IMR-90 (cell line): ENCODE data around the gene GPR35.

Experiments
- BHLHE40 ChIP-seq: fragments of 150-350 bp; IDR thresholded peaks from 2 replicates; pipeline ENCODE4 v1.6.1; 2016; ENCODE audit warnings: mild to moderate bottlenecking, low read depth, low read length
- CEBPB ChIP-seq: IDR thresholded peaks from 2 replicates; pipeline ENCODE4 v1.6.1; 2012; ENCODE audit warnings: low read depth, low read length, improper control_type of control experiment
- MAFK ChIP-seq: IDR thresholded peaks from 2 replicates; pipeline ENCODE4 v1.6.1; 2012; ENCODE audit warnings: low read depth, low read length, improper control_type of control experiment
- MAZ ChIP-seq: IDR thresholded peaks from 2 replicates; pipeline ENCODE4 v1.6.1; 2012; ENCODE audit warnings: low read depth, mild to moderate bottlenecking, low read length, improper control_type of control experiment, moderate library complexity, borderline replicate concordance
- NFE2L2 ChIP-seq: fragments of 150-350 bp; IDR thresholded peaks from 2 replicates; pipeline ENCODE4 v1.6.1; 2016; ENCODE audit warnings: low read depth, mild to moderate bottlenecking, low read length
- POLR2A ChIP-seq: IDR thresholded peaks from 2 replicates; pipeline ENCODE4 v1.6.1; 2012; ENCODE audit warnings: mild to moderate bottlenecking, low read depth, low read length
- RAD21 ChIP-seq: IDR thresholded peaks from 2 replicates; pipeline ENCODE4 v1.6.1; 2012; ENCODE audit warnings: low read length, improper control_type of control experiment
- RCOR1 ChIP-seq: IDR thresholded peaks from 2 replicates; pipeline ENCODE4 v1.6.1; 2012; ENCODE audit warnings: mild to moderate bottlenecking, low read length, improper control_type of control experiment; ENCODE audit not compliant: insufficient replicate concordance
- RFX5 ChIP-seq: IDR thresholded peaks from 2 replicates; pipeline ENCODE4 v1.8.0; 2012; ENCODE audit warnings: low read depth, mild to moderate bottlenecking, low read length, moderate library complexity
- TF ChIP-seq, protein P1 (sequence below): conservative IDR thresholded peaks from 2 replicates; pipeline ENCODE4 v1.5.1; 2012; ENCODE audit warnings: mild to moderate bottlenecking, low read depth, low read length, improper control_type of control experiment
- TF ChIP-seq, protein P2 (sequence below): fragments of 150-350 bp; IDR thresholded peaks from 2 replicates; pipeline ENCODE4 v1.6.1; 2017; ENCODE audit warnings: mild to moderate bottlenecking, antibody characterized with exemption, low read length, low read depth
- TF ChIP-seq, protein P3 (sequence below): fragments of 150-350 bp; IDR thresholded peaks from 2 replicates; pipeline ENCODE4 v1.6.1; 2016; ENCODE audit warnings: low read depth, mild to moderate bottlenecking, low read length, moderate library complexity, borderline replicate concordance

DNA sequence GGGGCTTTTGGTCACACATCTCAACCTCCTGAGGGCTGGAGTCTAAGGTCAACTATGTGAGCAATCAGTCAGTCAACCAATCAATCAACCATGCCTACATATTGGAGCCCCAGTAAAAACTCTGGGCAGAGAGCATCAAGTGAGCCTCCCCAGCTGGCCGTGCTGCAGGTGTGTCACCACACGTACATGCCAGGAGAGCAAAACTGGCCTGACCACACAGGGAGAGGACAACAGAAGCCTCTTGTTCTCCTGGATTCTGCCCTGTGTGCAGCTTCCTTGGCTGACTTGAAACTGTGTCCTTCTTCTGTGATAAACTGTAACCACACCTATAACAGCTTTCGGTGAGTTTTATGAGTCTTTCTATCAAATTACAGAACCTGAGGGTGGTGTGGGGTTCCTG is 25.9 kb downstream of the GPR35 start:
- TF ChIP-seq, protein P1, sequence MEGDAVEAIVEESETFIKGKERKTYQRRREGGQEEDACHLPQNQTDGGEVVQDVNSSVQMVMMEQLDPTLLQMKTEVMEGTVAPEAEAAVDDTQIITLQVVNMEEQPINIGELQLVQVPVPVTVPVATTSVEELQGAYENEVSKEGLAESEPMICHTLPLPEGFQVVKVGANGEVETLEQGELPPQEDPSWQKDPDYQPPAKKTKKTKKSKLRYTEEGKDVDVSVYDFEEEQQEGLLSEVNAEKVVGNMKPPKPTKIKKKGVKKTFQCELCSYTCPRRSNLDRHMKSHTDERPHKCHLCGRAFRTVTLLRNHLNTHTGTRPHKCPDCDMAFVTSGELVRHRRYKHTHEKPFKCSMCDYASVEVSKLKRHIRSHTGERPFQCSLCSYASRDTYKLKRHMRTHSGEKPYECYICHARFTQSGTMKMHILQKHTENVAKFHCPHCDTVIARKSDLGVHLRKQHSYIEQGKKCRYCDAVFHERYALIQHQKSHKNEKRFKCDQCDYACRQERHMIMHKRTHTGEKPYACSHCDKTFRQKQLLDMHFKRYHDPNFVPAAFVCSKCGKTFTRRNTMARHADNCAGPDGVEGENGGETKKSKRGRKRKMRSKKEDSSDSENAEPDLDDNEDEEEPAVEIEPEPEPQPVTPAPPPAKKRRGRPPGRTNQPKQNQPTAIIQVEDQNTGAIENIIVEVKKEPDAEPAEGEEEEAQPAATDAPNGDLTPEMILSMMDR = no peak
- TF ChIP-seq POLR2A (no peak), MAZ (no peak), BHLHE40 (no peak), MAFK (no peak), RAD21 (no peak), RFX5 (no peak), RCOR1 (no peak), CEBPB (no peak), NFE2L2 (no peak)
- TF ChIP-seq, protein P2, sequence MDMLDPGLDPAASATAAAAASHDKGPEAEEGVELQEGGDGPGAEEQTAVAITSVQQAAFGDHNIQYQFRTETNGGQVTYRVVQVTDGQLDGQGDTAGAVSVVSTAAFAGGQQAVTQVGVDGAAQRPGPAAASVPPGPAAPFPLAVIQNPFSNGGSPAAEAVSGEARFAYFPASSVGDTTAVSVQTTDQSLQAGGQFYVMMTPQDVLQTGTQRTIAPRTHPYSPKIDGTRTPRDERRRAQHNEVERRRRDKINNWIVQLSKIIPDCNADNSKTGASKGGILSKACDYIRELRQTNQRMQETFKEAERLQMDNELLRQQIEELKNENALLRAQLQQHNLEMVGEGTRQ = no peak
- TF ChIP-seq, protein P3, sequence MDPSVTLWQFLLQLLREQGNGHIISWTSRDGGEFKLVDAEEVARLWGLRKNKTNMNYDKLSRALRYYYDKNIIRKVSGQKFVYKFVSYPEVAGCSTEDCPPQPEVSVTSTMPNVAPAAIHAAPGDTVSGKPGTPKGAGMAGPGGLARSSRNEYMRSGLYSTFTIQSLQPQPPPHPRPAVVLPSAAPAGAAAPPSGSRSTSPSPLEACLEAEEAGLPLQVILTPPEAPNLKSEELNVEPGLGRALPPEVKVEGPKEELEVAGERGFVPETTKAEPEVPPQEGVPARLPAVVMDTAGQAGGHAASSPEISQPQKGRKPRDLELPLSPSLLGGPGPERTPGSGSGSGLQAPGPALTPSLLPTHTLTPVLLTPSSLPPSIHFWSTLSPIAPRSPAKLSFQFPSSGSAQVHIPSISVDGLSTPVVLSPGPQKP = no peak
